ENCODE results near the gene VARS2.
"Not testable (repeated sequence)": the region's sequence is repeated elsewhere in the genome, so short reads cannot be mapped to it uniquely, and the experiment has no call there.

The VARS2 gene

DNA sequence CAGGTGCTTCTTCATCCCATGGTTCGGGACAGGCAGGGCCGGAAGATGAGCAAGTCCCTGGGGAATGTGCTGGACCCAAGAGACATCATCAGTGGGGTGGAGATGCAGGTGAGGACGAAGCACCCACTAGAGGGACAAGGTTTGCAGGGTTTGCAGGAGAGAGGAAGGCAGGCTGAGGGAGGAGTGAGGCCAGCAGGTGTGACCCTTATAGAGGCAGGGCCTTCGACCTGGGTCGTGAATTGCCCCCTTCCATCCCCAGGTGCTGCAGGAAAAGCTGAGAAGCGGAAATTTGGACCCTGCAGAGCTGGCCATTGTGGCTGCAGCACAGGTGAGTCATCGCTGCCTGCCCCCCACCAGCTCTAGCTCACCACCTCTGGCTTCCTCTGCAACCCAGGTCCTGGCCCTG, 8.4 kb downstream of the VARS2 start:
- H3K4me3 ChIP-seq (ENCODE audit: low read length), result no peak overlapping the region
- TF ChIP-seq CTCF (conservative IDR thresholded peaks at IDR 0.05; ENCODE audit: low read depth, low read length), result no peak
- DNase-seq (ENCODE audit: low read depth), result no peak

DNA sequence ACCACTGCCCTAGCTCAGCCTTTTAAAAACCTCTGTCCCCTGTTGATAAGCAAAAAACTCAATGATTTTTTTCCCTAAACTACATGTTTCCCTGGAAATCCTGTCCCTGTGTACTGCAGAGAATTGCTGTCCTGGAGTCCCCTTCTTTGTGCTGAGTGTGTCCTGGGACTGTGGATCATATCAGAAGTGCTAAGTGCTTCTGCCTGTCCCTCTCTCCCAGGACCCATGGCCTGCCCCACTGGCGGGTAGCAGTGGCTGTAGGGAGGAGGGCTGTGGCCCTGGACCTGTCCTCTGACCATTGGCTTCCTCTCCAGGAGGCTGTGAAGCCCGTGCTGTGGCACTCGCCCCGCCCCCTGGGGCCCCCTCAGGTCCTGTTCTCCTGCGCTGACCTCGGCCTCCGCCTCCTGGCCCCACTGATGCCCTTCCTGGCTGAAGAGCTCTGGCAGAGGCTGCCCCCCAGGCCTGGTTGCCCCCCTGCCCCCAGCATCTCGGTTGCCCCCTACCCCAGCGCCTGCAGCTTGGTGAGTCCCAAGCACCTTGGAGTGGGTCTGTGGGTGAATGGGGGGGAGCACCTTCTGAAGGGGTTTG, 10.1 kb downstream of the VARS2 start:
- not testable (repeated sequence) for H3K4me3 ChIP-seq (ENCODE audit: low read length); DNase-seq (ENCODE audit: low read depth)

DNA sequence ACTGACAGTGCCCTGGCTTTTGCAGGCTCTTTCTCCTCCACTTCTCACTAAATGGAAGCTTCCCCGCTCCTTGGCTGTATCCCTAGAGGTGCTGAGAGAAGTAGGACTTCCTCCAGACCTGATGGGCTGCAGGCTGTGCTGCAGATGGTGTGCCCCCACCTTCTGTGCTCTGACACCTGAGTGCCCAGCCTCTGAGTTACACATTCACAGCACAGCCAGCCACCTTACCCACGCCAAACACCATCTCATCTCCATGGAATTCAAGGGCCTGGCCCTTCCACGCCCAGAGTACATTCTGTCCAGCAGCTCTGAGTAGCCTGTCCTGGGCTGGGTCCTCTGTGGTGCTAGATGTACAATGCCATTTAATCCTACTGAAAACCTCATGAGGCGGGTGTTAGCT, 12.6 kb downstream of the VARS2 start:
- no peak for DNase-seq (ENCODE audit: low read depth)
- H3K4me3 ChIP-seq (ENCODE audit: low read length), result no peak overlapping the region
- no peak for TF ChIP-seq CTCF (conservative IDR thresholded peaks at IDR 0.05; ENCODE audit: low read depth, low read length)

DNA sequence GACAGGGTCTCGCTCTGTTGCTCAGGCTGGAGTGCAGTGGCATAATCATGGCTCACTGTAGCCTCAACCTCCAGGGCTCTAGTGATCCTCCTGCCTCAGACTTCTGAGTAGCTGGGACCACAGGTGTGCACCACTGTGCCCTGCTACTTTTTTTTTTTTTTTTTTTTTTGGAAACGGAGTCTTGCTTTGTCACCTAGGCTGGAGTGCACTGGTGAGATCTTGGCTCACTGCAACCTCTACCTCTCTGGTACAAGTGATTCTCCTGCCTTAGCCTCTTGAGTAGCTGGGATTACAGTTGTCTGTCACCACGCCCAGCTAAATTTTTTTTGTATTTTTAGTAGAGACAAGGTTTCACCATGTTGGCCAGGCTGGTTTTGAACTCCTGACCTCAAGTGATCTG, 13.0 kb downstream of the VARS2 start:
- H3K4me3 ChIP-seq (ENCODE audit: low read length); DNase-seq (ENCODE audit: low read depth): not testable (repeated sequence)

DNA sequence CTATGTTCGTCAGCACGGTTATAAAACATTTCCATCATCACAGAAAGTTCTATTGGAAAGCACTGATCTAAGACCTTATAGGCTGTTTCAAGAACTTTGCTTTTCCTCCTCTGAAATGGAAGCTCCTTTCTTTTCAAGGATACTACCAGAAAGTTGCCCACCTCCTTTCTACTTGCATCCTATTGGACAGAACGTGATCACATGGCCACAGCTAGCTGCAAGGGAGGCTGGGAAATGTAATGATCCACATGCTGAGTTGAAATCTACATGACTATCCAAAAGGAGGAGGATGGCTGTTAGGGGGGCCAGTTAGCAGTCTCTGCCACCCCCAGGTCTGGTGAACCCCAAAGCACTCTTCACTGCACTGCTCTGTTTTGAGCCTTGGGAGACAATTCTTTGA, 14.6 kb downstream of the VARS2 start:
- no peak overlapping the region for H3K4me3 ChIP-seq (ENCODE audit: low read length)
- no peak for DNase-seq (ENCODE audit: low read depth)
- TF ChIP-seq CTCF (conservative IDR thresholded peaks at IDR 0.05; ENCODE audit: low read depth, low read length), result no peak

DNA sequence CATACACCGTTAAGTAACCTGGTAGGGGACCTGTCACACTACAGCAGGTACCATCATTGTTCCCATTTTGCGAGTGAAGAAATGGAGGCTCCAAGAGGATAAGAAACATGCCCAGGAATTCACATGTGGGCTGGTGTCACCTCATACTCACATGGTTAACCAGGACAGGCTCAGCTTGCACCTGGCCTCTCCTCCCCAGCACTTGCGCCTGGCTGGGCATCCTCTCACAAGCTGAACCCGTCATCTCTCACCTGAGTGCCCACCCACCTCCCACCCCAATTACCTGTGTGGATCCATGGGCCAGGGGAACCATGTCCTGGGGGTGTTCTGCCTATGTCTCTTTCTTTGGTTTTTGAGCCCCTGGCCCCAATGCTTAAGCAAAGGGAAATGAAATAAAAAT, 16.5 kb downstream of the VARS2 start:
- no peak for DNase-seq (ENCODE audit: low read depth)
- TF ChIP-seq CTCF (conservative IDR thresholded peaks at IDR 0.05; ENCODE audit: low read depth, low read length), result no peak
- H3K4me3 ChIP-seq (ENCODE audit: low read length), result no peak overlapping the region

DNA sequence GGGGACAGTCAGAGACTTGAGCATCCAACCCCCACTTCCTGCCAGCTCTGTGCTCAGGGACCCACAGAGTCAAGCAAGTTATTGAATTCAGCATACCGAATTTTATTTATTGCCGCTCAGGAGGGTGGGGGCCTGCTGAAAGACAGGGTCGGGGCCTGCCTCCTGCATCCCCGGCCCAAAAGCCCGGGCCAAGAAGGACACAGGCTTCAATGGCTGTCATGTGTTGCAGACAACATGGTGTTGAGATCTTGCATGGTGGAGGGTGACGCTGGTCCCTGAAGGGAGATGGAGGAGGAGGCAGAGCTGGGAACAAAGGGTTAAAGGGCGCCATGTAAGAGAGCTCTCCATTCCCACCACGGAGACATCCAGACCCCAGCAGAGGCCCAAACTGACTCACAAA, 17.2 kb downstream of the VARS2 start:
- DNase-seq (ENCODE audit: low read depth), result no peak
- no peak for TF ChIP-seq CTCF (conservative IDR thresholded peaks at IDR 0.05; ENCODE audit: low read depth, low read length)
- H3K4me3 ChIP-seq (ENCODE audit: low read length), result no peak overlapping the region

DNA sequence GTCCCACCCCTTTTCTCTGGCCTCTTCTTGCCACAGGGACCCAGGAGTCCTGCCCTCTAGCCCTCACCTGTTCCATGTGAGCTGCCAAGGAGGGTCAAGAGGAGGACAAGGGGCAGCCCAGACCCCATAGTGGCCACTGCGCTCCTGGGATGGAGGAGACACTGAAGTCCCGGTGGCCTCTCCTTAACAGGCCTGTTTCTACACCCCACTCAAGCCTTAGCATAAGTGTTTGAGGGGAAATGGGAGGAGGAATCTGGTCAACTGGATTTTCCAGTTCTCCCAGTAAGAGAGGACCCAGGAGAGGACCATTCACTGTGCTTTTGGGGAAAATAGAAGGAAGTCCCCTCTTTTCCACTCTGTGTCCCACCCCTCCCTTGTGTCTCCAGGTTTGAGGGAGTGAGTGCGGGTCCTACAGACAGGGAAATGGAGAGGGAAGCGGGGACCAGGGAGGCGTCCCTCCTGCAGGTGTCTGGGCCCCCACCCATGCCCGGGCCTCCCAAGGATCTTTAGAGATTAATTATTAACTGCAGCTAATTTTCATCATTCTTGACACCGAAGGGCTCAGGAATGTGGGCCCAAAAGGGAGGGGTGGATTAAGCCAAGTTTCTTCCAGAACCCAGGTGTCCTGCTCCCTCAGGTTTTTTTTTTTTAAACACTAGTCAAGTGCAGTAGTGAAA, 18.1 kb downstream of the VARS2 start, which contains the start of gene SFTA2:
Gene SFTA2 (minus strand): TSS at position 202 of the 677 bp plus-strand sequence. CDS start 74 bp downstream, at position 128.
- DNase-seq (ENCODE audit: low read depth), result no peak
- no peak for TF ChIP-seq CTCF (conservative IDR thresholded peaks at IDR 0.05; ENCODE audit: low read depth, low read length)
- H3K4me3 ChIP-seq (ENCODE audit: low read length), result no peak within 1 kb of the TSS
